PC-3 (cell line): ENCODE data around the gene HSPB2. TPM values are rescaled to one million over a fixed set of nuclear protein-coding genes. Genes with fewer than 3 reads are reported as not detected.
A peak's percentile ranks its signal among the peaks of the same experiment; 100 is the strongest.

Experiments used
- ATAC-seq: fragments of 200-7000 bp; cut with Tn5 transposase; 2 replicates; pipeline ENCODE4 v1.9.1; 2020; ENCODE audit warnings: mild to moderate bottlenecking, moderate library complexity
- BruUV-seq: library from RNA; stranded (reverse); fragments of 400-500 nt; replicated peaks from 2 replicates; lab custom pipeline; 2021; lab: Mats Ljungman, UMichigan
- CTCF ChIA-PET: fragments of 300-600 bp; sonication (Branson Sonifier 250); formaldehyde crosslinking; loops from one replicate; lab custom pipeline; 2022; ENCODE audit warnings: antibody characterized with exemption; lab: Charles Lee
- POLR2A ChIA-PET: fragments of 300-600 bp; sonication (Branson Sonifier 250); formaldehyde crosslinking; loops from one replicate; lab custom pipeline; 2022; ENCODE audit warnings: antibody characterized with exemption; ENCODE audit not compliant: unreplicated experiment; lab: Charles Lee
- DNase-seq: peaks from one replicate; pipeline ENCODE4 v3.0.0-alpha.2; 2015
- H2AFZ ChIP-seq: fragments of 300-600 bp; sonication (generic); 2 replicates; pipeline ENCODE4 v1.6.0; 2016; ENCODE audit warnings: antibody characterized with exemption, low read length
- H3F3A ChIP-seq: fragments of 300-600 bp; sonication (generic); one replicate; pipeline ENCODE4 v1.6.0; 2017; ENCODE audit warnings: antibody characterized with exemption, low read length, control low read depth, mild to moderate bottlenecking; ENCODE audit not compliant: unreplicated experiment
- H3K27ac ChIP-seq: fragments of 300-600 bp; sonication (generic); 2 replicates; pipeline ENCODE4 v1.5.1; 2016; ENCODE audit warnings: mild to moderate bottlenecking, low read length
- H3K27me3 ChIP-seq: fragments of 300-600 bp; sonication (generic); 2 replicates; pipeline ENCODE4 v1.6.1; 2016; ENCODE audit warnings: low read length, mixed read lengths
- H3K36me3 ChIP-seq: fragments of 300-600 bp; sonication (generic); 2 replicates; pipeline ENCODE4 v1.6.1; 2016; ENCODE audit warnings: low read depth, mixed run types, low read length, mixed read lengths
- H3K4me1 ChIP-seq: fragments of 300-600 bp; sonication (generic); 2 replicates; pipeline ENCODE4 v1.5.1; 2016; ENCODE audit warnings: low read length; ENCODE audit not compliant: insufficient read depth
- H3K4me2 ChIP-seq: fragments of 300-600 bp; sonication (generic); 2 replicates; pipeline ENCODE4 v1.6.0; 2016; ENCODE audit warnings: low read length
- H3K4me3 ChIP-seq: fragments of 300-600 bp; sonication (generic); 2 replicates; pipeline ENCODE4 v1.5.1; 2016; ENCODE audit warnings: mild to moderate bottlenecking, low read length, mixed read lengths
- H3K79me2 ChIP-seq: fragments of 300-600 bp; sonication (generic); 2 replicates; pipeline ENCODE4 v1.6.1; 2017; ENCODE audit warnings: low read length, mixed read lengths
- H3K9ac ChIP-seq: fragments of 300-600 bp; sonication (generic); 2 replicates; pipeline ENCODE4 v1.6.0; 2016; ENCODE audit warnings: mild to moderate bottlenecking, low read length
- H3K9me2 ChIP-seq: fragments of 300-600 bp; sonication (generic); replicated peaks from 2 replicates; pipeline ENCODE4 v1.6.1; 2016; ENCODE audit warnings: mixed run types, low read length, mixed read lengths
- H3K9me3 ChIP-seq: fragments of 300-600 bp; sonication (generic); 2 replicates; pipeline ENCODE4 v1.6.1; 2016; ENCODE audit warnings: low read length, mixed read lengths
- H4K20me1 ChIP-seq: fragments of 300-600 bp; sonication (generic); 2 replicates; pipeline ENCODE4 v1.6.1; 2016; ENCODE audit warnings: low read length, mixed read lengths
- EZH2 ChIP-seq: fragments of 300-600 bp; sonication (generic); IDR thresholded peaks from one replicate; pipeline ENCODE4 v1.6.1; 2017; ENCODE audit warnings: antibody characterized with exemption, mild to moderate bottlenecking, low read length; ENCODE audit not compliant: unreplicated experiment
- EZH2phosphoT487 ChIP-seq: fragments of 300-600 bp; sonication (generic); IDR thresholded peaks from 2 replicates; pipeline ENCODE4 v1.6.1; 2018; ENCODE audit warnings: mild to moderate bottlenecking, antibody characterized with exemption, low read length, borderline replicate concordance
- intact Hi-C: fragments of 100-400 bp; cut with micrococcal nuclease; formaldehyde crosslinking; loops from 2 replicates; pipeline ENCODE4 v1.9.0; 2023
- total RNA-seq: library from RNA; depleted of rRNA; stranded (reverse); fragments of >200 nt; gene quantifications from 2 replicates; pipeline ENCODE4 v1.2.3, GENCODE V29; 2014
- TF ChIP-seq, protein P1 (sequence below): fragments of 300-600 bp; sonication (generic); conservative IDR thresholded peaks from 2 replicates; pipeline ENCODE4 v1.5.1; 2017; ENCODE audit warnings: antibody characterized with exemption, low read depth, mild to moderate bottlenecking, low read length

HSPB2 gene
- total RNA-seq, 1 experiment from 2014 or later, result not detected

DNA sequence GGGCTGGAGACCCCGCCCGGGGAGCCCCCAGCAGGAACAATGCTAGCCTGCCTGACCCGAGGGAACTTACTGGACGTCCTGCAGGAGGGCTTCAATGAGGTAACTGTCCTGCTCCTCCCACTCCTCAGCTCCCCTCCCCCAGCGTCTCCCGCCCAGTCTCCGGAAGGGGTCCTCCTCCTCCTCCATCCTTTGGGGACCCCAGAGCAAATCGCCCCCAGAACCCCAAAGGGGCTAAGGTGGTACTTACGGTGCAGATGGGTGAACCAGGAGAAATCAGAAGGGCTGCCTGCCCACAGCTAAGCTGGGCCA lies 24.9 kb downstream of the HSPB2 start:
- POLR2A ChIA-PET, result interaction anchor here (0.5 kb wide), 1 partner anchor 65 kb away, joined by 6 read pairs; no protein-coding TSS in a partner anchor
- Histone ChIP-seq H4K20me1 (no peaks in the 10 kb centered on the region), H3F3A (no peaks in the 10 kb centered on the region), H3K9me2 (no peaks in the 10 kb centered on the region), H3K79me2 (0 out of 2 replicates have a peak, but pooled peaks cover 4% of the 10 kb centered on the region), H3K4me3 (peak overlapping the region; percentile 83), H3K27ac (no peak overlapping the region), H3K9ac (peak overlapping the region; percentile 72), H3K27me3 (no peaks in the 10 kb centered on the region), H3K4me2 (peak overlapping the region; percentile 94), H3K36me3 (no peaks in the 10 kb centered on the region), H2AFZ (peak overlapping the region; percentile 91), H3K9me3 (no peaks in the 10 kb centered on the region), H3K4me1 (peaks cover 30% of the 10 kb centered on the region)
- BruUV-seq, result no TSS peak
- intact Hi-C loops, result no loop called here
- no peak for DNase-seq
- CTCF ChIA-PET, result interaction anchor here (0.6 to 2.2 kb wide), 3 partner anchors 11 to 313 kb away, joined by 3 to 7 read pairs (median 3); no protein-coding TSS in a partner anchor
- ATAC-seq, result peak; percentile 33
- TF ChIP-seq EZH2phosphoT487, result no peak
- TF ChIP-seq EZH2, result no peak
- TF ChIP-seq, protein P1, sequence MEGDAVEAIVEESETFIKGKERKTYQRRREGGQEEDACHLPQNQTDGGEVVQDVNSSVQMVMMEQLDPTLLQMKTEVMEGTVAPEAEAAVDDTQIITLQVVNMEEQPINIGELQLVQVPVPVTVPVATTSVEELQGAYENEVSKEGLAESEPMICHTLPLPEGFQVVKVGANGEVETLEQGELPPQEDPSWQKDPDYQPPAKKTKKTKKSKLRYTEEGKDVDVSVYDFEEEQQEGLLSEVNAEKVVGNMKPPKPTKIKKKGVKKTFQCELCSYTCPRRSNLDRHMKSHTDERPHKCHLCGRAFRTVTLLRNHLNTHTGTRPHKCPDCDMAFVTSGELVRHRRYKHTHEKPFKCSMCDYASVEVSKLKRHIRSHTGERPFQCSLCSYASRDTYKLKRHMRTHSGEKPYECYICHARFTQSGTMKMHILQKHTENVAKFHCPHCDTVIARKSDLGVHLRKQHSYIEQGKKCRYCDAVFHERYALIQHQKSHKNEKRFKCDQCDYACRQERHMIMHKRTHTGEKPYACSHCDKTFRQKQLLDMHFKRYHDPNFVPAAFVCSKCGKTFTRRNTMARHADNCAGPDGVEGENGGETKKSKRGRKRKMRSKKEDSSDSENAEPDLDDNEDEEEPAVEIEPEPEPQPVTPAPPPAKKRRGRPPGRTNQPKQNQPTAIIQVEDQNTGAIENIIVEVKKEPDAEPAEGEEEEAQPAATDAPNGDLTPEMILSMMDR, result no peak

DNA sequence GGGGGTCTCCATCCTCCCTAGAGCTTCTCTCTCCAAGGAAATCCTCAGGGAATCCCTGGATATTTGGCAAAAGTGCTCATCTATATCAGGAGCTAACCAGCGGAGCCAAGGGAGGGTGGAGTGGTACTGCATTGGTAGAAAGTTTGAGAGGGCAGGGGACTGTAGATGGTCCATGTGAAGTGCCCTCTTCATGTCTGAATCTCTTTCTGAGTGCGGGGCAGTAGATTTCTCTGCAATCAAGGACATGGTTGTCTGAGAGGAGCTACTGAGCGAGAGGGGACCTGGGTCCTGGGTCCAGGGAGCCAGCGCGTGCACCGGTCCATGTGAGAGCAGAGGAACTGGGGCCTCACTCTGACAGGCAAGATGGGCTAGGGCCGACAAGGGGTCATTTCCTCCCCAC lies 25.3 kb downstream of the HSPB2 start:
- ChIA-PET CTCF (interaction anchor here (0.6 to 2.2 kb wide), 3 partner anchors 11 to 313 kb away, joined by 3 to 7 read pairs (median 3); no protein-coding TSS in a partner anchor), POLR2A (interaction anchor here (0.5 kb wide), 1 partner anchor 66 kb away, joined by 6 read pairs; no protein-coding TSS in a partner anchor)
- Histone ChIP-seq H2AFZ (peak overlapping the region; percentile 91), H3K27ac (no peak overlapping the region), H3F3A (no peaks in the 10 kb centered on the region), H3K4me2 (peak overlapping the region; percentile 94), H3K9ac (peak overlapping the region; percentile 72; the same call in 1 of the 2 replicates), H3K4me3 (peak overlapping the region; percentile 83), H3K79me2 (0 out of 2 replicates have a peak, but pooled peaks cover 4% of the 10 kb centered on the region), H4K20me1 (no peaks in the 10 kb centered on the region), H3K36me3 (no peaks in the 10 kb centered on the region), H3K9me3 (no peaks in the 10 kb centered on the region), H3K27me3 (no peaks in the 10 kb centered on the region), H3K4me1 (peaks cover 30% of the 10 kb centered on the region), H3K9me2 (no peaks in the 10 kb centered on the region)
- peak; percentile 8 for ATAC-seq
- no peak for DNase-seq
- intact Hi-C loops, result no loop called here
- no TSS peak for BruUV-seq
- TF ChIP-seq EZH2, result no peak
- TF ChIP-seq, protein P1, result no peak
- no peak for TF ChIP-seq EZH2phosphoT487

DNA sequence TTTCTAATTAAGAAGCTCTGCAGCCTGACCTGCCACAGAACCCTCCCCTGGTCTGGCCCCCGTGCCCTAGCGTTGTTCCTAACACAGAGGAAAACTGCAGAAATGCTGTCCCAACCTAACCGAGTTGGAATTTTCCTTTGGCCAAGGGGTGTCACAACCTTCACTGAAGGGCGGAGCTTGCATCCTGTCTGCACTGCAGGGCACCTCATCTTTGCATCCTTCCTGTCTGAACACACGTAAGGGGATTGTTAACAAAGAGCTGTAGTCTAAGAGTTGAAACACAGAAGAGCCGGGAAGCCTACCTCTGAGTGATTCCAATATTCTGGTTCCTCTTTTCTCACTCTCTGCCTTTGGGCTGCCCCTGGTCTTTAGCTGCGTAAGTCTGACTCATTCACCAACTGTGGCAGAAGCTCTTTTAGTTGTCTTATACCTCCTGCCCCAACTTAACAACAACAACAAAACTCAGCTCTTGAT lies 26.2 kb downstream of the HSPB2 start:
- H3K27me3 ChIP-seq, result no peaks in the 10 kb centered on the region
- TSS peak; percentile 24 for BruUV-seq
- intact Hi-C loops, result no loop called here
- H4K20me1 ChIP-seq, result no peaks in the 10 kb centered on the region
- no peaks in the 10 kb centered on the region for H3K9me2 ChIP-seq
- H3F3A ChIP-seq, result no peaks in the 10 kb centered on the region
- H3K4me2 ChIP-seq, result peak overlapping the region; percentile 94
- no peaks in the 10 kb centered on the region for H3K36me3 ChIP-seq
- H3K9ac ChIP-seq, result no peak overlapping the region
- H3K27ac ChIP-seq, result no peak overlapping the region
- H2AFZ ChIP-seq, result no peak overlapping the region
- POLR2A ChIA-PET, result interaction anchor here (0.7 to 1.0 kb wide), 3 partner anchors 12 to 40 kb away, joined by 3 to 4 read pairs (median 3); no protein-coding TSS in a partner anchor
- DNase-seq (peak; percentile 32), ATAC-seq (peak; percentile 26)
- no peak for TF ChIP-seq EZH2
- TF ChIP-seq, protein P1, result no peak
- no peak for TF ChIP-seq EZH2phosphoT487
- no peaks in the 10 kb centered on the region for H3K9me3 ChIP-seq
- CTCF ChIA-PET, result interaction anchor here (0.6 to 2.2 kb wide), 2 partner anchors 43 to 288 kb away, joined by 5 to 7 read pairs; no protein-coding TSS in a partner anchor
- H3K4me1 ChIP-seq, result peaks cover 30% of the 10 kb centered on the region
- 0 out of 2 replicates have a peak, but pooled peaks cover 4% of the 10 kb centered on the region for H3K79me2 ChIP-seq
- no peak overlapping the region for H3K4me3 ChIP-seq
